ENCODE measurements around the gene COA7.

Gene COA7

DNA sequence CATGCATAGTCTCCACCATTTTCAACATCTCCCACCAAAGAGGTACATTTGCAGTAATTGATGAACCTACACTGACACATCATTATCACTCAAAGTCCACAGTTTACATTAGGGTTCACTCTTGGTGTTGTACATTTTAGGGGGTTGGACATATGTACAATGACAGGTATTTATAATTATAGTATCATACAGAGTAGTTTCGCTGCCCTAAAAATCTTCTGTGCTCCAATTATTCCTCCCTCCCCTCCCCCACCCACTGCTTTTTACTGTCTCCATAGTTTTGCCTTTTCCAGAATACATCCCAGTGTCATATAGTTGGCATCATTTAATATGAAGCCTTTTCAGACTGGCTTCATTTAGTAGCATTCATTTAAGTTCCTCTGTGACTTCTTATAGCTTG, 13.6 kb downstream of the COA7 start:
- Histone ChIP-seq H3K9me3 (ENCODE audit: control insufficient read depth, low read length) (no peaks in the 10 kb centered on the region), H4K91ac (ENCODE audit: low read length) (no peak overlapping the region), H3K4me1 (ENCODE audit: control insufficient read depth, insufficient read depth, low read depth, low read length) (no peaks in the 10 kb centered on the region), H3K18ac (ENCODE audit: low read depth in 1 of 2, low read length in 2 of 2) (no peak overlapping the region), H3K27ac (ENCODE audit: low read length, poor library complexity, severe bottlenecking) (no peak overlapping the region), H3K4me2 (ENCODE audit: low read length, poor library complexity, severe bottlenecking) (no peak overlapping the region), H2AK5ac (ENCODE audit: low read length, severe bottlenecking) (no peak overlapping the region), H3K36me3 (ENCODE audit: control insufficient read depth in 1 of 2, insufficient read depth in 2 of 2, low read depth in 1 of 2, low read length in 2 of 2) (peaks cover 20 to 33% of the 10 kb centered on the region in 2 experiments), H2BK5ac (ENCODE audit: low read depth, low read length, poor library complexity, severe bottlenecking) (no peak overlapping the region), H3K27me3 (ENCODE audit: control insufficient read depth in 1 of 2, insufficient read depth in 1 of 2, low read length in 2 of 2) (no peaks in the 10 kb centered on the region), H3K9ac (ENCODE audit: low read length) (no peak overlapping the region), H3K14ac (ENCODE audit: low read length in 2 of 2) (no peak overlapping the region), H4K8ac (ENCODE audit: low read length) (no peak overlapping the region), H3K79me1 (replicated peaks; ENCODE audit: low read length, poor library complexity, severe bottlenecking) (peaks cover 7% of the 10 kb centered on the region), H2BK120ac (ENCODE audit: low read depth, low read length) (no peak overlapping the region), H2BK12ac (ENCODE audit: low read length in 2 of 2) (no peak overlapping the region), H3K4ac (ENCODE audit: low read depth in 1 of 2, low read length in 2 of 2) (no peak overlapping the region), H3K23ac (ENCODE audit: low read length in 2 of 2) (no peak overlapping the region), H3K4me3 (ENCODE audit: insufficient read depth in 1 of 2, low read depth in 1 of 2, low read length in 2 of 2) (no peak overlapping the region), H2BK15ac (ENCODE audit: low read depth, poor library complexity, severe bottlenecking) (no peak overlapping the region), H2AFZ (ENCODE audit: low read depth, low read length) (no peak overlapping the region)
- no peak for DNase-seq
- no CpG with 5 or more reads among the region's 1 CpG for WGBS

DNA sequence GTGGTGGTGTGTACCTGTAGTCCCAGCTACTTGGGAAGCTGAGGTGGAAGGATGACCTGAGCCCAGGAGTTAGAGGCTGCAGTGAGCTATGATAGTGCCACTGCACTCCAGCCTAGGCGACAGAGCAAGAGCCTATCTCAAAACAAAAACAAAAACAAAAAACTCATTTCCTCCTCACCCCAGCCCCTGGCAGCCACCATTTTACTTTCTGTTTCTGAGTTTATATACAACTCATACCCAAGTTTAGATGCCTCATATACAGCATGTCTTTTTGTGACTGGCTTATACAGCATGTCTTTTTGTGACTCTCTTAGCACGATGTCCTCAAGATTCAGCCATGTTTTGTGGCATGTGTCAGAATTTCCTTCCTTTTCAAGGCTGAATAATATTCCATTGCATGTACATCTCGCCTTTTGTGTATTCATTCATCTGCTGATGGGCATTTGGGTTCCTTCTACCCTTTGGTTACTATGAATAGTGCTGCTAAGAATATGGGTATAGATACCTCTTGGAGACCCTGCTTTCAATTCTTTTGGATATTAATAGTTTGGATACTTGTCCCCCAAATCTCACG, 14.7 kb downstream of the COA7 start:
- Histone ChIP-seq H3K4me3 (ENCODE audit: insufficient read depth in 1 of 2, low read depth in 1 of 2, low read length in 2 of 2) (no peak overlapping the region), H2BK15ac (ENCODE audit: low read depth, poor library complexity, severe bottlenecking) (no peak overlapping the region), H3K27ac (ENCODE audit: low read length, poor library complexity, severe bottlenecking) (no peak overlapping the region), H3K9me3 (ENCODE audit: control insufficient read depth, low read length) (no peaks in the 10 kb centered on the region), H2BK5ac (ENCODE audit: low read depth, low read length, poor library complexity, severe bottlenecking) (no peak overlapping the region), H2AFZ (ENCODE audit: low read depth, low read length) (no peak overlapping the region), H3K18ac (ENCODE audit: low read depth in 1 of 2, low read length in 2 of 2) (no peak overlapping the region), H3K79me1 (replicated peaks; ENCODE audit: low read length, poor library complexity, severe bottlenecking) (peaks cover 7% of the 10 kb centered on the region), H3K4me2 (ENCODE audit: low read length, poor library complexity, severe bottlenecking) (no peak overlapping the region), H3K23ac (ENCODE audit: low read length in 2 of 2) (no peak overlapping the region), H4K8ac (ENCODE audit: low read length) (no peak overlapping the region), H3K9ac (ENCODE audit: low read length) (no peak overlapping the region), H3K4ac (ENCODE audit: low read depth in 1 of 2, low read length in 2 of 2) (no peak overlapping the region), H3K27me3 (ENCODE audit: control insufficient read depth in 1 of 2, insufficient read depth in 1 of 2, low read length in 2 of 2) (no peaks in the 10 kb centered on the region), H3K14ac (ENCODE audit: low read length in 2 of 2) (no peak overlapping the region), H2AK5ac (ENCODE audit: low read length, severe bottlenecking) (no peak overlapping the region), H3K4me1 (ENCODE audit: control insufficient read depth, insufficient read depth, low read depth, low read length) (no peaks in the 10 kb centered on the region), H3K36me3 (ENCODE audit: control insufficient read depth in 1 of 2, insufficient read depth in 2 of 2, low read depth in 1 of 2, low read length in 2 of 2) (peaks cover 20 to 30% of the 10 kb centered on the region in 2 experiments), H4K91ac (ENCODE audit: low read length) (no peak overlapping the region), H2BK12ac (ENCODE audit: low read length in 2 of 2) (no peak overlapping the region), H2BK120ac (ENCODE audit: low read depth, low read length) (no peak overlapping the region)
- WGBS: 96% methylated on average over 3 of the region's 4 CpGs
- DNase-seq: no peak

DNA sequence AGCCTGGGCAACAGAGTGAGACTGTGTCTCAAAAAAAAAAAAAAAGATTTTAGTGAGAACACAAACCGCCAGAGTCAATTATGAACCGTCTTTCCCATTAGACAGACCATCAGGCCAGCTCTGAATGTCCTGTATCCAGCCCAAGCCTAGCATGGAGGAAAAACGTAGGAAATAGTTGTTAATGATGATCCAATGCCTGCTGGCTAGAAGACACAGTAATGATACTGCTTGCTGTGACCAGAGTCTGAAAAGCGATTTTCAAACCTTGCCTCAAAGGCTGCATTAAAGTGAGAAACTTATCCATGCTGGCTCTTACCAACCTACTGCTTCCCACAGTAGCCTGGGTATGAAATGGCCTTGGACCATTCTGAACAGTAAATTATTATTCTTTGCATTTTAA, 17.0 kb downstream of the COA7 start:
- Histone ChIP-seq H2AFZ (ENCODE audit: low read depth, low read length) (no peak overlapping the region), H4K91ac (ENCODE audit: low read length) (no peak overlapping the region), H3K27me3 (ENCODE audit: control insufficient read depth in 1 of 2, insufficient read depth in 1 of 2, low read length in 2 of 2) (no peaks in the 10 kb centered on the region), H3K9ac (ENCODE audit: low read length) (no peak overlapping the region), H2BK12ac (ENCODE audit: low read length in 2 of 2) (no peak overlapping the region), H4K8ac (ENCODE audit: low read length) (no peak overlapping the region), H3K18ac (ENCODE audit: low read depth in 1 of 2, low read length in 2 of 2) (no peak overlapping the region), H2BK15ac (ENCODE audit: low read depth, poor library complexity, severe bottlenecking) (no peak overlapping the region), H2BK5ac (ENCODE audit: low read depth, low read length, poor library complexity, severe bottlenecking) (no peak overlapping the region), H3K23ac (ENCODE audit: low read length in 2 of 2) (no peak overlapping the region), H3K9me3 (ENCODE audit: control insufficient read depth, low read length) (no peaks in the 10 kb centered on the region), H3K36me3 (ENCODE audit: control insufficient read depth in 1 of 2, insufficient read depth in 2 of 2, low read depth in 1 of 2, low read length in 2 of 2) (peaks cover 6 to 10% of the 10 kb centered on the region in 2 experiments), H3K4ac (ENCODE audit: low read depth in 1 of 2, low read length in 2 of 2) (no peak overlapping the region), H3K14ac (ENCODE audit: low read length in 2 of 2) (no peak overlapping the region), H2AK5ac (ENCODE audit: low read length, severe bottlenecking) (no peak overlapping the region), H3K27ac (ENCODE audit: low read length, poor library complexity, severe bottlenecking) (no peak overlapping the region), H3K79me1 (replicated peaks; ENCODE audit: low read length, poor library complexity, severe bottlenecking) (peaks cover 2% of the 10 kb centered on the region), H2BK120ac (ENCODE audit: low read depth, low read length) (no peak overlapping the region), H3K4me2 (ENCODE audit: low read length, poor library complexity, severe bottlenecking) (no peak overlapping the region), H3K4me3 (ENCODE audit: insufficient read depth in 1 of 2, low read depth in 1 of 2, low read length in 2 of 2) (no peak overlapping the region), H3K4me1 (ENCODE audit: control insufficient read depth, insufficient read depth, low read depth, low read length) (no peaks in the 10 kb centered on the region)
- 91% methylated on average over 4 of the region's 4 CpGs for WGBS
- no peak for DNase-seq

DNA sequence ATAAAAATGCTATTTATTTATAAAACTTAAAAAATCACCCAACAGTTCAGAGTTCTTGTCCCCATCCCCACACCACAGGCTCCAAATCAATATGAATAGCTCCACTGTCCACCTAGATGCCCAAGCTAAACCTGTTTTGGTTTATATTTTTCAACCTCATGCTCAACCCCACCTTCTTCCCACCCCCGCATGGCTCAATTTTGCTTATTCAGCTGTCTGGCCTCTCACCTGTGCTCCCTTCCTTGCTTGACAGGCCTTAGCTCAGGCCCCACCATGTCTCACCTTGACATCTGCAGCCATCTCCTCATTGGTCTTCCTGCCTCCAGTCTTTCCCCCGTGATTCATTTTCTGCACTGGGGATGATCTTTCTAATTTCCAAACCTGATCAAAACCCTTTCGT, 17.8 kb downstream of the COA7 start:
- peaks cover 0 to 9% of the 10 kb centered on the region in 2 experiments for H3K36me3 ChIP-seq (ENCODE audit: control insufficient read depth in 1 of 2, insufficient read depth in 2 of 2, low read depth in 1 of 2, low read length in 2 of 2)
- no peak overlapping the region for H3K14ac ChIP-seq (ENCODE audit: low read length in 2 of 2)
- no peak overlapping the region for H3K4ac ChIP-seq (ENCODE audit: low read depth in 1 of 2, low read length in 2 of 2)
- H3K27ac ChIP-seq (ENCODE audit: low read length, poor library complexity, severe bottlenecking): no peak overlapping the region
- 94% methylated on average over 3 of the region's 3 CpGs for WGBS
- H2AFZ ChIP-seq (ENCODE audit: low read depth, low read length): no peak overlapping the region
- H3K4me3 ChIP-seq (ENCODE audit: insufficient read depth in 1 of 2, low read depth in 1 of 2, low read length in 2 of 2): no peak overlapping the region
- no peak overlapping the region for H3K4me2 ChIP-seq (ENCODE audit: low read length, poor library complexity, severe bottlenecking)
- no peak overlapping the region for H2BK15ac ChIP-seq (ENCODE audit: low read depth, poor library complexity, severe bottlenecking)
- no peak overlapping the region for H2AK5ac ChIP-seq (ENCODE audit: low read length, severe bottlenecking)
- H2BK120ac ChIP-seq (ENCODE audit: low read depth, low read length): no peak overlapping the region
- no peaks in the 10 kb centered on the region for H3K9me3 ChIP-seq (ENCODE audit: control insufficient read depth, low read length)
- H3K79me1 ChIP-seq (replicated peaks; ENCODE audit: low read length, poor library complexity, severe bottlenecking): no peaks in the 10 kb centered on the region
- no peak overlapping the region for H3K9ac ChIP-seq (ENCODE audit: low read length)
- H3K23ac ChIP-seq (ENCODE audit: low read length in 2 of 2): no peak overlapping the region
- no peak for DNase-seq
- no peaks in the 10 kb centered on the region for H3K4me1 ChIP-seq (ENCODE audit: control insufficient read depth, insufficient read depth, low read depth, low read length)
- no peak overlapping the region for H4K91ac ChIP-seq (ENCODE audit: low read length)
- H4K8ac ChIP-seq (ENCODE audit: low read length): no peak overlapping the region
- no peak overlapping the region for H2BK12ac ChIP-seq (ENCODE audit: low read length in 2 of 2)
- no peak overlapping the region for H2BK5ac ChIP-seq (ENCODE audit: low read depth, low read length, poor library complexity, severe bottlenecking)
- no peak overlapping the region for H3K18ac ChIP-seq (ENCODE audit: low read depth in 1 of 2, low read length in 2 of 2)
- no peaks in the 10 kb centered on the region for H3K27me3 ChIP-seq (ENCODE audit: control insufficient read depth in 1 of 2, insufficient read depth in 1 of 2, low read length in 2 of 2)
